Neural cell (in vitro differentiated cells): Measurements from ENCODE around the gene INTU. TPM values are rescaled to one million over a fixed set of nuclear protein-coding genes. Genes with fewer than 3 reads are reported as not detected.

Source experiments
- H2AFZ ChIP-seq: fragments of 200-600, 300-800 bp; sonication (generic), shearing (Covaris generic); 2 replicates; pipeline ENCODE4 v1.6.0; 2014; ENCODE audit warnings: low read depth, mild to moderate bottlenecking, antibody characterized with exemption, low read length, moderate library complexity
- H3F3A ChIP-seq: fragments of 200-600 bp; shearing (Covaris generic); 2 replicates; pipeline ENCODE4 v1.6.1; 2016; ENCODE audit warnings: mild to moderate bottlenecking, moderate library complexity, mixed read lengths, antibody characterized with exemption, low read length; ENCODE audit not compliant: insufficient read depth, poor library complexity, severe bottlenecking
- H3K27ac ChIP-seq: fragments of 200-600, 300-800 bp; sonication (generic), shearing (Covaris generic); 2 replicates; pipeline ENCODE4 v1.5.1; 2014; ENCODE audit warnings: mild to moderate bottlenecking, low read length, moderate library complexity
- H3K27me3 ChIP-seq: fragments of 300-800, 200-600 bp; sonication (generic), shearing (Covaris generic); 2 replicates; pipeline ENCODE4 v1.6.0; 2014; ENCODE audit warnings: mild to moderate bottlenecking, low read depth, low read length, moderate library complexity; ENCODE audit not compliant: insufficient read depth
- H3K36me3 ChIP-seq: fragments of 300-800, 200-600 bp; sonication (generic), shearing (Covaris generic); 2 replicates; pipeline ENCODE4 v1.5.1; 2014; ENCODE audit warnings: mild to moderate bottlenecking, antibody characterized with exemption, low read length, moderate library complexity; ENCODE audit not compliant: insufficient read depth
- H3K4me2 ChIP-seq: fragments of 300-800, 200-600 bp; sonication (generic), shearing (Covaris generic); 2 replicates; pipeline ENCODE4 v1.6.0; 2014; ENCODE audit warnings: mild to moderate bottlenecking, low read length
- H3K4me3 ChIP-seq: fragments of 300-800, 200-600 bp; sonication (generic), shearing (Covaris generic); 2 replicates; pipeline ENCODE4 v1.5.1; 2014; ENCODE audit warnings: mild to moderate bottlenecking, low read length, moderate library complexity
- H3K79me2 ChIP-seq: fragments of 200-600 bp; shearing (Covaris generic); replicated peaks from 2 replicates; pipeline ENCODE4 v1.6.0; 2014; ENCODE audit warnings: mild to moderate bottlenecking, low read length, moderate library complexity; ENCODE audit not compliant: insufficient read depth
- H3K9ac ChIP-seq: fragments of 300-800, 200-600 bp; sonication (generic), shearing (Covaris generic); 2 replicates; pipeline ENCODE4 v1.6.1; 2016; ENCODE audit warnings: mild to moderate bottlenecking, low read length, mixed read lengths
- H3K9me2 ChIP-seq: fragments of 200-600 bp; shearing (Covaris generic); 2 replicates; pipeline ENCODE4 v1.6.1; 2016; ENCODE audit warnings: mild to moderate bottlenecking, low read length, mixed read lengths; ENCODE audit not compliant: insufficient read depth
- H3K9me3 ChIP-seq: fragments of 200-600, 300-800 bp; sonication (generic), shearing (Covaris generic); 2 replicates; pipeline ENCODE4 v1.6.1; 2016; ENCODE audit warnings: mild to moderate bottlenecking, mixed run types, low read length, moderate library complexity, mixed read lengths
- H4K20me1 ChIP-seq: fragments of 200-600 bp; shearing (Covaris generic); 2 replicates; pipeline ENCODE4 v1.6.1; 2016; ENCODE audit warnings: mild to moderate bottlenecking, mixed run types; ENCODE audit not compliant: insufficient read depth
- EP300 ChIP-seq: fragments of 450-650 bp; conservative IDR thresholded peaks from 2 replicates; pipeline ENCODE4 v1.6.1; 2014; ENCODE audit warnings: antibody characterized with exemption, mild to moderate bottlenecking, moderate library complexity; ENCODE audit not compliant: poor library complexity, severe bottlenecking
- EZH2 ChIP-seq: fragments of 200-600, 300-800 bp; shearing (Covaris generic), sonication (generic); IDR thresholded peaks from 2 replicates; pipeline ENCODE4 v1.6.1; 2014; ENCODE audit warnings: antibody characterized with exemption, low read length, borderline replicate concordance, mild to moderate bottlenecking; ENCODE audit not compliant: insufficient read depth, poor library complexity, severe bottlenecking
- MXI1 ChIP-seq: fragments of 450-650 bp; conservative IDR thresholded peaks from 2 replicates; pipeline ENCODE4 v1.6.1; 2014; ENCODE audit warnings: antibody characterized with exemption, mild to moderate bottlenecking; ENCODE audit not compliant: poor library complexity, severe bottlenecking
- POLR2AphosphoS5 ChIP-seq: IDR thresholded peaks from 2 replicates; pipeline ENCODE4 v1.6.1; 2012
- RAD21 ChIP-seq: fragments of 450-650 bp; conservative IDR thresholded peaks from 2 replicates; pipeline ENCODE4 v1.6.1; 2014; ENCODE audit warnings: antibody characterized with exemption, mild to moderate bottlenecking, moderate library complexity
- SMC3 ChIP-seq: fragments of 450-650 bp; conservative IDR thresholded peaks from 2 replicates; pipeline ENCODE4 v1.6.1; 2014; ENCODE audit warnings: antibody characterized with exemption, mild to moderate bottlenecking, moderate library complexity; ENCODE audit not compliant: poor library complexity
- TAF1 ChIP-seq: IDR thresholded peaks from 2 replicates; pipeline ENCODE4 v1.6.1; 2012; ENCODE audit warnings: low read depth
- polyA plus RNA-seq: library from polyadenylated mRNA; depleted of rRNA; stranded (reverse); fragments of >200 nt; gene quantifications from 2 replicates; pipeline ENCODE4 v1.2.3, GENCODE V29; 2014
- TF ChIP-seq, protein P1 (sequence below): IDR thresholded peaks from 2 replicates; pipeline ENCODE4 v1.6.1; 2012; ENCODE audit warnings: borderline replicate concordance
- TF ChIP-seq, protein P2 (sequence below): fragments of 450-650 bp; IDR thresholded peaks from 2 replicates; pipeline ENCODE4 v1.5.1; 2014; ENCODE audit warnings: antibody characterized with exemption, mild to moderate bottlenecking, moderate library complexity; ENCODE audit not compliant: poor library complexity, severe bottlenecking

Gene INTU
- polyA plus RNA-seq, 1 donor from 2014 or later: 15.7 TPM

DNA sequence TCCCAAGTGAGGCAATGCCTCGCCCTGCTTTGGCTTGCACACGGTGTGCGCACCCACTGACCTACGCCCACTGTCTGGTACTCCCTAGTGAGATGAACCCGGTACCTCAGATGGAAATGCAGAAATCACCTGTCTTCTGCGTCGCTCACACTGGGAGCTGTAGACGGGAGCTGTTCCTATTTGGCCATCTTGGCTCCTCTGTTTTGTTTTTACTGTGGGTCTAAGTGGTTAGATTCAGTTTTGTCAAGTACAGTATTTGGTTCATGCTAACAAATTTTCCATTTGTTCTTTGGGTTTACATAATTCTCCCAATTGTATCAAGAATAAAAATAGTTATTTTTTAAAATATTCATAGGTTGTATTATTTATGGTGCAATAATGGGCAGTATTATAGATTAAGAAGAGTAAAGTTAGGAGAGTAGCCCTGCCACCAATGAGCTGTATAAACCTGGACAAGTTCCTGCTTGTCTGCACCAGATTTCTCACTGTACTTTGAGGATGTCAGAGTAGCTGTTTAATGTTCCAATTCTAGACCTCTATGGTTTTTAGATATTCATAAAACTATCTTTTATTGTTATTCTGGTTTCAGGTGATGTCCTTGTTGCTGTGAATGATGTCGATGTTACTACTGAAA, 23.4 kb downstream of the INTU start:
- no peaks in the 10 kb centered on the region for H3K9me3 ChIP-seq
- H3K27me3 ChIP-seq: no peaks in the 10 kb centered on the region
- no peak overlapping the region for H3K9ac ChIP-seq
- H4K20me1 ChIP-seq: no peaks in the 10 kb centered on the region
- no peaks in the 10 kb centered on the region for H3K9me2 ChIP-seq
- no peak overlapping the region for H3K4me2 ChIP-seq
- no peak overlapping the region for H3K4me3 ChIP-seq
- H3F3A ChIP-seq: no peaks in the 10 kb centered on the region
- H3K79me2 ChIP-seq: no peaks in the 10 kb centered on the region
- TF ChIP-seq RAD21: no peak
- H2AFZ ChIP-seq: no peak overlapping the region
- H3K36me3 ChIP-seq: peaks cover 5% of the 10 kb centered on the region
- no peak overlapping the region for H3K27ac ChIP-seq

DNA sequence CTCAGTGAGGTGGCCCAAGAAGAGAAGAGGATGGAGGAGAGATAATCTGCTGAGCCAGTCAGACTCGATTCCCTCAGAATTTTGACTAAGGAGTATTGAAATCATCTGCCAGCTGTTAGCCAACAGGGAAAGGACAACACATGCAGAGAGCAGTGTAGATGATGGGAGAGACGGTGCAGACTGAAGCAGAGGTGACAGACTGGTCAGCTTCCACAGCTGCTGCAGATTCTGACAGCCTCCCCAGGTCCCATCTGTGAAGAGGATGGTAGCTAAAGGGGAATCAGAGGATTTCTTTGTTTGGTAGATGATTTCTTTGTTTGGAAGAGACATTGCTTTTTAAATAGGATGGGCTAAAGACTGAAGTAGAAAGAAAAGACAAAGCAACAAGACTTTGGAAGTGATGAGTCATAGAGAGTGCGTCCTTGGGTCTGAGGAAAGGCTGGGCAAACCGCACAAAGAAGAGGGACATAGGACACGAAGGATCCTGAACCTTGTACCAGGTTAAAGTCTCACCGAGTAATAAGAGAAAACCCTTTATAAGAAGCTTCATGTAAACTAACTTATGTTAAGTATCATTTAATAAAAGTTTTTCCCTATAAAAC, 27.6 kb downstream of the INTU start:
- Histone ChIP-seq H2AFZ (no peak overlapping the region), H3F3A (no peaks in the 10 kb centered on the region), H3K4me2 (no peak overlapping the region), H4K20me1 (no peaks in the 10 kb centered on the region), H3K4me3 (no peak overlapping the region), H3K79me2 (no peaks in the 10 kb centered on the region), H3K27ac (no peak overlapping the region), H3K36me3 (peaks cover 6% of the 10 kb centered on the region), H3K27me3 (no peaks in the 10 kb centered on the region), H3K9me2 (no peaks in the 10 kb centered on the region), H3K9me3 (no peaks in the 10 kb centered on the region), H3K9ac (no peak overlapping the region)
- no peak for TF ChIP-seq POLR2AphosphoS5
- no peak for TF ChIP-seq TAF1
- TF ChIP-seq RAD21: no peak
- TF ChIP-seq, protein P1, sequence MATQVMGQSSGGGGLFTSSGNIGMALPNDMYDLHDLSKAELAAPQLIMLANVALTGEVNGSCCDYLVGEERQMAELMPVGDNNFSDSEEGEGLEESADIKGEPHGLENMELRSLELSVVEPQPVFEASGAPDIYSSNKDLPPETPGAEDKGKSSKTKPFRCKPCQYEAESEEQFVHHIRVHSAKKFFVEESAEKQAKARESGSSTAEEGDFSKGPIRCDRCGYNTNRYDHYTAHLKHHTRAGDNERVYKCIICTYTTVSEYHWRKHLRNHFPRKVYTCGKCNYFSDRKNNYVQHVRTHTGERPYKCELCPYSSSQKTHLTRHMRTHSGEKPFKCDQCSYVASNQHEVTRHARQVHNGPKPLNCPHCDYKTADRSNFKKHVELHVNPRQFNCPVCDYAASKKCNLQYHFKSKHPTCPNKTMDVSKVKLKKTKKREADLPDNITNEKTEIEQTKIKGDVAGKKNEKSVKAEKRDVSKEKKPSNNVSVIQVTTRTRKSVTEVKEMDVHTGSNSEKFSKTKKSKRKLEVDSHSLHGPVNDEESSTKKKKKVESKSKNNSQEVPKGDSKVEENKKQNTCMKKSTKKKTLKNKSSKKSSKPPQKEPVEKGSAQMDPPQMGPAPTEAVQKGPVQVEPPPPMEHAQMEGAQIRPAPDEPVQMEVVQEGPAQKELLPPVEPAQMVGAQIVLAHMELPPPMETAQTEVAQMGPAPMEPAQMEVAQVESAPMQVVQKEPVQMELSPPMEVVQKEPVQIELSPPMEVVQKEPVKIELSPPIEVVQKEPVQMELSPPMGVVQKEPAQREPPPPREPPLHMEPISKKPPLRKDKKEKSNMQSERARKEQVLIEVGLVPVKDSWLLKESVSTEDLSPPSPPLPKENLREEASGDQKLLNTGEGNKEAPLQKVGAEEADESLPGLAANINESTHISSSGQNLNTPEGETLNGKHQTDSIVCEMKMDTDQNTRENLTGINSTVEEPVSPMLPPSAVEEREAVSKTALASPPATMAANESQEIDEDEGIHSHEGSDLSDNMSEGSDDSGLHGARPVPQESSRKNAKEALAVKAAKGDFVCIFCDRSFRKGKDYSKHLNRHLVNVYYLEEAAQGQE: no peak
- TF ChIP-seq MXI1: no peak
- TF ChIP-seq EZH2: no peak
- TF ChIP-seq, protein P2, sequence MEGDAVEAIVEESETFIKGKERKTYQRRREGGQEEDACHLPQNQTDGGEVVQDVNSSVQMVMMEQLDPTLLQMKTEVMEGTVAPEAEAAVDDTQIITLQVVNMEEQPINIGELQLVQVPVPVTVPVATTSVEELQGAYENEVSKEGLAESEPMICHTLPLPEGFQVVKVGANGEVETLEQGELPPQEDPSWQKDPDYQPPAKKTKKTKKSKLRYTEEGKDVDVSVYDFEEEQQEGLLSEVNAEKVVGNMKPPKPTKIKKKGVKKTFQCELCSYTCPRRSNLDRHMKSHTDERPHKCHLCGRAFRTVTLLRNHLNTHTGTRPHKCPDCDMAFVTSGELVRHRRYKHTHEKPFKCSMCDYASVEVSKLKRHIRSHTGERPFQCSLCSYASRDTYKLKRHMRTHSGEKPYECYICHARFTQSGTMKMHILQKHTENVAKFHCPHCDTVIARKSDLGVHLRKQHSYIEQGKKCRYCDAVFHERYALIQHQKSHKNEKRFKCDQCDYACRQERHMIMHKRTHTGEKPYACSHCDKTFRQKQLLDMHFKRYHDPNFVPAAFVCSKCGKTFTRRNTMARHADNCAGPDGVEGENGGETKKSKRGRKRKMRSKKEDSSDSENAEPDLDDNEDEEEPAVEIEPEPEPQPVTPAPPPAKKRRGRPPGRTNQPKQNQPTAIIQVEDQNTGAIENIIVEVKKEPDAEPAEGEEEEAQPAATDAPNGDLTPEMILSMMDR: no peak
- no peak for TF ChIP-seq EP300

DNA sequence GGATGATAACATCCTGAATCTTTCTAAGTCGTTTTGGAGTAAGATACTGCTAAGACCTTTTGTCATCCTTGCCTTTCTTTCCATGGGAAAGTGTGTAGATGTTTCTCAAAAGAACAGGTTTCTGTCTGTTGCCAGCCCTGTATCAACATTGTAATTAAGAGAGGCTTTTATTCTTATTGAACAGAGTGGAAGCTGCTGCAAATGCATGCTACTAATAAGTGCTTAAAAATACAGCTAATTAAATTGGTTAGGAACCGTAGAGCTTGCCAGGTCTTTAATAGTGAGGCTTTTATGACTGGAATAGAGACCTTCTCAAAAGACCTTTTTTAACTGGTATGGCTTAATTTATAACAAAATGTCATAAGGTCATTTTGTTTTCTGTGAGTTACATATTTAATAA, 34.4 kb downstream of the INTU start:
- H2AFZ ChIP-seq: no peak overlapping the region
- TF ChIP-seq SMC3: no peak
- no peak for TF ChIP-seq POLR2AphosphoS5
- no peak for TF ChIP-seq EZH2
- TF ChIP-seq, protein P2: no peak
- TF ChIP-seq TAF1: no peak
- TF ChIP-seq RAD21: no peak
- no peak for TF ChIP-seq EP300
- TF ChIP-seq MXI1: no peak
- TF ChIP-seq, protein P1: no peak
- H4K20me1 ChIP-seq: no peaks in the 10 kb centered on the region
- peaks cover 5% of the 10 kb centered on the region for H3K36me3 ChIP-seq
- no peak overlapping the region for H3K4me2 ChIP-seq
- H3K27ac ChIP-seq: no peak overlapping the region
- peaks cover 8% of the 10 kb centered on the region for H3F3A ChIP-seq
- H3K4me3 ChIP-seq: no peak overlapping the region
- H3K79me2 ChIP-seq: peaks cover 9% of the 10 kb centered on the region
- H3K9me2 ChIP-seq: no peaks in the 10 kb centered on the region
- no peaks in the 10 kb centered on the region for H3K9me3 ChIP-seq
- H3K9ac ChIP-seq: no peak overlapping the region
- no peaks in the 10 kb centered on the region for H3K27me3 ChIP-seq
